Measurements from ENCODE around the gene CELA3B.

DNA sequence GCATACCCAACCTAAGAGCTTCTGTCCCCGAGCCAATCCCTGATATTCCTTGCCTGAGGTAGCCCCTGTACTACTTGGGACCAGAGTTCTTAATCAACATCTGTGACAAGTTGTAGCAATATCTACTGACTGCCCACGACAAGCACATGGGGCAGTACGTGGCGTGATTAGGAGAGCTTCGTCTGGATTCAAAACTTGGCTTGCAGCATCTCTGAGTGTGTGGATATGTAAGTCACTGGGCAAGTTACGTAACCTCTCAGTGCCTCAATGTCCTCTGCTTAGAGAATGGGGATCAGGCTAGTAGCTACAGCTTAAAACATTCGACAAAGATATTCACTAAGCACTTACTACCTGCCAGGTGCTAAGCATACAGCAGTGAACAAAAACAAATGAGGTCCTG is 44.7 kb upstream of the CELA3B start:
- TF ChIP-seq, protein P1, sequence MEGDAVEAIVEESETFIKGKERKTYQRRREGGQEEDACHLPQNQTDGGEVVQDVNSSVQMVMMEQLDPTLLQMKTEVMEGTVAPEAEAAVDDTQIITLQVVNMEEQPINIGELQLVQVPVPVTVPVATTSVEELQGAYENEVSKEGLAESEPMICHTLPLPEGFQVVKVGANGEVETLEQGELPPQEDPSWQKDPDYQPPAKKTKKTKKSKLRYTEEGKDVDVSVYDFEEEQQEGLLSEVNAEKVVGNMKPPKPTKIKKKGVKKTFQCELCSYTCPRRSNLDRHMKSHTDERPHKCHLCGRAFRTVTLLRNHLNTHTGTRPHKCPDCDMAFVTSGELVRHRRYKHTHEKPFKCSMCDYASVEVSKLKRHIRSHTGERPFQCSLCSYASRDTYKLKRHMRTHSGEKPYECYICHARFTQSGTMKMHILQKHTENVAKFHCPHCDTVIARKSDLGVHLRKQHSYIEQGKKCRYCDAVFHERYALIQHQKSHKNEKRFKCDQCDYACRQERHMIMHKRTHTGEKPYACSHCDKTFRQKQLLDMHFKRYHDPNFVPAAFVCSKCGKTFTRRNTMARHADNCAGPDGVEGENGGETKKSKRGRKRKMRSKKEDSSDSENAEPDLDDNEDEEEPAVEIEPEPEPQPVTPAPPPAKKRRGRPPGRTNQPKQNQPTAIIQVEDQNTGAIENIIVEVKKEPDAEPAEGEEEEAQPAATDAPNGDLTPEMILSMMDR (optimal IDR thresholded peaks at IDR 0.05 in 1 of 3, IDR thresholded peaks at IDR 0.05 in 1 of 3, conservative IDR thresholded peaks at IDR 0.05 in 1 of 3; ENCODE audit: extremely low read depth in 1 of 3, insufficient read depth in 2 of 3, low read length in 3 of 3) = no peak
- no peak for TF ChIP-seq EZH2 (IDR thresholded peaks at IDR 0.05; ENCODE audit: low read length)
